NCI-H345 treated with DMSO at 0.1 percent for 48 hours (cell line): ENCODE measurements around the gene KLHL26.

Experiments used
- DNase-seq: peaks from one replicate; lab custom pipeline; 2025; ENCODE audit not compliant: unreplicated experiment; lab: John Stamatoyannopoulos, UW

The KLHL26 gene

GRCh38 chr19:18612772-18613588 is 23.8 kb upstream of the KLHL26 start, which contains the start of gene TMEM59L:
TMEM59L (plus strand) TSS chr19:18612870; CDS start chr19:18612959, 89 bp downstream.
- no peak for DNase-seq

DNA sequence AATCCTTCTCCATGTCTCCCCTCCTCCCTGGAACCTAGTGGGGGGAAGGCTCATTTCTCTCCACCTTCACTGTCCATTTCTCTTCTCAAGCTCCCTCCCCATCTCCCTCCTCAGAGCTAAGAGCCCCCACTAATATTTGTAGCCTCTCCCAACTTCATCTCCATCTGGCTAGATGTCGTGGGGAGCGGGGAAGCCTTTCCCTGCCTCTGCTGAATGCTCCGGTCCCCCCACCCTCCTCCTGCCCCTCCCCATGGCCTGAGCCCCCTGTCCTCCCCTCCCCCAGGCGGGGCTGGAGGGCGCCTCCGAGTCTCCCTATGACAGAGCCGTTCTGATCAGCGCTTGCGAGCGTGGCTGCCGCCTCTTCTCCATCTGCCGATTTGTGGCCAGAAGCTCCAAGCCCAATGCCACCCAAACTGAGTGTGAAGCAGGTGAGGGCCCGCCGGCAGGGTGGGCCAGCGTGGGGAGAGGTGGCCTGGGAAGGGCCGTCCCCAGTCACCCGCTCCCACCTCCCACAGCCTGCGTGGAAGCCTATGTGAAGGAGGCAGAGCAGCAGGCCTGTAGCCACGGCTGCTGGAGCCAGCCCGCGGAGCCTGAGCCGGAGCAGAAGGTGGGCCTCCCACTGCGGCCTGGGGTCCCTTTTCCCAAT is 23.1 kb upstream of the KLHL26 start:
- DNase-seq, result no peak

DNA sequence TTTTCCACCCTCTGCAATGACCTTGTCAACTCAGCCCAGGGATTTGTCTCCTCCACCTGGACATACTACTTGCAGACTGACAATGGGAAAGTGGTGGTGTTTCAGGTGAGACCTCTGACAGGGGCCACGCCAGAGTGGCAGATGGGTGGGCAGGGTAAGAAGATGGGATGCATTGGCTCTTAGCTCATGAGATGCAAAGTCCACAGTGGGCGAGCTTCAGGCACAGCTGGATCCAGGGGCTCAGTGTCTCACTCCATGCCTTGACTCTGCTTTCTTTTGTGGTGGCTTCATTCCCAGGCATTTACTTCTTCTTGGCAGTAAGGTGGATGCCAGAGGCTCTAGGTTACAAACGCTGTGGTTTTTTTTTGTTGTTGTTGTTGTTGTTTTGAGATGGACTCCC is 20.8 kb upstream of the KLHL26 start:
- DNase-seq, result no peak

DNA sequence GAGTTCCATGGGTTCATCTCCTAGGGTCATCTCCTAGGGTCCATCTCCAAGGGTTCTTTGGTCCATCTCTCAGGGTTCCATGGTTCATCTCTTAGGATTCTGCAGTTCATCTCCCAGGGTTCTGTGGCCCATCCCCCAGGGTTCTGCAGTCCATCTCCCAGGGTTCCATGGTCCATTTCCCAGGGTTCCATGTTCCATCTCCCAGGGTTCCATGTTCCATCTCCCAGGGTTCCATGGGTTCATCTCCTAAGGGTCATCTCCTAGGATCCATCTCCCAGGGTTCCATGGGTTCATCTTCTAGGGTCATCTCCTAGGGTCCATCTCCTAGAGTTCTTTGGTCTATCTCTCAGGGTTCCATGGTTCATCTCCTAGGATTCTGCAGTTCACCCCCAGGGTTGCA is 19.3 kb upstream of the KLHL26 start:
- no peak for DNase-seq

DNA sequence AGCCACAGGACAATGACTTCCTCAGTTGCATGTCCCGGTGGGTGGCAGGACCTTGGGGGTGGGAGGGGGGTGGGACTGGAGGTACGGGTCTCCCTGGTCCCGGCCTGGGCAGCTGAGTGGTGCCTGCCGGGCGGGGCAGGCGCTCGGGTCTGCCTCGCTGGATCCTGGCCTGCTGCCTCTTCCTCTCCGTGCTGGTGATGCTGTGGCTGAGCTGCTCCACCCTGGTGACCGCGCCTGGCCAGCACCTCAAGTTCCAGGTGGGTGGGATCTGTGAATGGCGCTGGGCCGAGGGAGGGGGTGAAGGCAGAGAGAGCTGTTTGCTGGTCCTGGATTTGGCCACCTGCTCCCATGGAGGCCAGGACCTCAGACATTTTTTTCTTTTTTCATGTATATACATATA is 18.6 kb upstream of the KLHL26 start:
- DNase-seq, result no peak

- DNase-seq, result no peak
Observed at GRCh38 chr19:18620311-18620710, 16.5 kb upstream of the KLHL26 start.

DNA sequence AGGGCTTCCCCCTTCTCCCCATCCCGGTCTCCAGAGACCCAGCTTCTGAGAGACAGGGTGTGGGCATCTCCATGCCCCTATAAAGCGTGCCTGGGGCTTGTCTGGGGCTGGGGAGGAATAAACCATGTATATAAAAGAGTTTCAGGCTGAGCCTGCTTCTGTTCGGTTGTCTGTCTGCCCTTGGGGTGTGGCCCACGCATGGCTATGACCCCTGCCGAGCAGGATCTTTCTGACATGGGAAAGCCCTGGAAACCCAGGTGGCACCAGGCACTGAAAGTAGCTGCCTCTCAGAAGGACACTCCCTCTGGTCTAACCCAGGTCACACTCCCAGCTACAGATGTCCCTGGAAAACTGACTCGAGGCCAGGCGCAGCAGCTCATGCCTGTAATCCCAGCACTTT is 15.9 kb upstream of the KLHL26 start:
- no peak for DNase-seq

GRCh38 chr19:18626906-18627305 is 9.9 kb upstream of the KLHL26 start:
- no peak for DNase-seq

DNA sequence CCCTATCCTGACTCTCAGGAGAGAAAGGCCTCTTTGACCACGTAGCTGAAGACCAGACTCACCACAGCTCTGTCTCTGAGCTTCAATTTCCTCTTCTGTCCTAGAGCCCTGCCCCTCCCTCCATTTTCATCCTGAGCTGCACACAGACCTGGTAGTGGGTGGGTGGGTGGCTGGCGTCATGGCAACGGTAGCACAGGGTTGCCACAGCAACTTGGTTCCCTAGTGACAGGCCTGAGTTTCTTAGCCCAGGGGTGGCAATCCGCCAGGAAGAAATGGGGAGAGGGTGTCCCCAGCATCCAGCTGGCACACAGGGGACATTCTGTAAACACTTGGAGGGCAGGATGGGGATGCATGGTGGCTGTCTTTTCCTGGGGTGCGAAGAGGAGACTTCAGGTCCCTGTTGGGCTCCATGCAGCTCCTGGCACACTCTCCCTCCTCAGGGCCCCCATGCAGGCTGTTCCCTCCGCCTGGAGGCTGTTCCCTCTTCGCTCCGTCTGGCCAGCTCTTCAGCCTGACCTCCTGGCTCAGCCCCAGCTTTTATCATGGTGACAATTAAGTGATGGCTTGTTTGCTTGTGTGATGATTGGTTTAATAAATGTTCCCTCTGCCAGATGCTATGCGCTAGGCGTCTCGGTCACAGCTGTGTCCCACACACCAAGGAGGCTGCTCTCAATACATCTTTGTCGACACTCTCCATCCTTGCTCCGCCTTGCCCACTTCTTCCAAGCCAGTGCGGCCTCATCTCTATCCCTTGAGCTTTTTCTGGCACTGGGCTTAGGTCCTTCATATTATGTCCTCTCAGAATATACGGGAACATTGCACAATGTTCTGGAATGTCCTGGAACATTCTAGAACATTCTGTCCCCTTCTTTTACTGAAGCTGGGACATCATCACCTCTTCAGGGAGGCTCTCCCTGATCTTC is 7.4 kb upstream of the KLHL26 start:
- DNase-seq, result no peak

DNA sequence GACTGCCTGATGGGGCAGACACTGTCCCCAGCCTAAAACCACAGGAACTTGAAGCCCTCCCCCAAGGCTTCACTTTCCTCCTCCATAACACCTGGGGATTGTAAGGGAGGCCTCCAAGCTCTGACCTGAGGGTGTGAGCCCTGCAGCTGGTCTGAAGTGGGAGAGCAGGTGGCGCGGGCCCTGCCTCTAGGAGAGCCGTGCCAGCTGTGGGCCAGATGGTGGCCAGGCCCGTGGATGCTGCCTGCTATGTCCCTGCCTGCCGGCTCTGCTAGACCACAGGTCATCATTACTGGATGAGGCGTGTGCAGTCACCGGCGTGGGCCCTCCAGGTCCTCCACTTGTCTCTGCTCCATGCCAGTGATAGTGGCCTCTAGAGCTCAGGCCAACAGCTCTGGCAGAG is 3.5 kb upstream of the KLHL26 start:
- DNase-seq, result no peak

DNA sequence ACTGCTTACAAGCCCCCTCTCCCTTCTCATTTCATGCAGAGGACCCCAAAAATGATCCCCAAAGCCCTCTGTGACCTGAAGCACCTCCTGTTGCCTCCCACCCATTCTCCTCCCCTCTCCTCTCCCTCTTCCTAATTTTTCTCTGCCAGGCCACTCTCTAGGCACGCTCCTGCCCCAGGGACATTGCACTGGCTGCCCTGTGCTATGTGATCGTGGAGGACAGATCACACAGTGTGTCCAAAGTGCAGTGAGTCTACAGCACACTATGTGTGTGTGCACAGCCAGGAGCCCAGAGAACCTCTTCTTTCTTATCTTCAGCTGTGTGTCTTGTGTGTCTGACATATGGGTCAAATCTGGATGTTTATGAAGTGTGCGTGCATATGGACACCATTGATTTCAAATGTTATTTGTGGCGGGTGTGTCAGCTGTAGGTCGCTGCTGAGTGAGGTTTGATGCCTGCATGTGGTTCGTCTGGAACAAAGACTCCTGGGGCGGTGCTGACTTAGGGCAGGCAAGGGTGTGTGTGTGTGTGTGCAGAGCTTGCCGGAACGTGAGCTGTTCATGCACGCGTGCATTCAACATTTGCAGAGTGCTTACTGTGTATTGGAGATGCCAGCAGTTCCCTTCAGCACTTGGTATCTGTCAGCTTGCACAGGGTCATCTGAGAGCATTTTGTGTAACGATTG is 2.1 kb upstream of the KLHL26 start:
- DNase-seq, result no peak

GRCh38 chr19:18635831-18636182 is 1.0 kb upstream of the KLHL26 start:
- DNase-seq, result no peak

DNA sequence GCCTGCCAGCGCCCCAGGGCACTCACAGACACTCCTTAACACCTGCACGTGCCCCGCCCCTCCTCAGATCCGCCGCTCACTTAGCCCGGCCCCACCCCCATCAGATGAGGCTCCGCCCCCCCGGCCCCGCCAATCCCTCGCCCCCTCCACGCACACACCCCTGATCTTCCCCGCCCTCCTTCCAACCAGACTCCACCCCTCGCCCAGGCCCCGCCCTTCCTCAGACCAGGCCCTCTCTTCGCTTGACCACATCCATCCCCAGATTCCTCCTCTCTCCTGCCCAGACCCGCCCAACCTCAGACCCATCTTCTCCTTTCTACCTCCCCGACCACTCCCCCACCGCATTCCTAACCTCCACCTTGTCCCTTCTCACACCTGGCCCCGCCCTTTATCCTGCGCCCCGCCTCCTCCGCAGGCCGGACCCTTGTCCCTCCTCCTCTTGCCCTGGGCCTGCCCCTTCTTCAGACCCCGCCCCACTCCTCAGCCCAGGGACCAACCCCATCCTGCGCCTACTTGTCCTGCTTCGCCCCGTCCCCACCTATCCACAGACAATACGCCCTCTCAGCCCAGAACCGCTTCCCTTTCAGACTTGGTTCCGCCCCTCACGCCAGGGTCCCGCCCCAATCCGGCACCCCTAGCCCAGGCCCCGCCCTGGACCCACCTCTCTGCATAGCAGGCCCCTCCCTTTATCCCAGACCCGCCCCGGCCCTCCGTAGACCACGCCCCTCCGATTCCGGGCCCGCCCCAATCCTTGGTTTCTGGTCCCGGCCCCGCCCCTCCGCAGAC is 452 bp upstream of the KLHL26 start:
- DNase-seq, result peak; percentile 75

DNA sequence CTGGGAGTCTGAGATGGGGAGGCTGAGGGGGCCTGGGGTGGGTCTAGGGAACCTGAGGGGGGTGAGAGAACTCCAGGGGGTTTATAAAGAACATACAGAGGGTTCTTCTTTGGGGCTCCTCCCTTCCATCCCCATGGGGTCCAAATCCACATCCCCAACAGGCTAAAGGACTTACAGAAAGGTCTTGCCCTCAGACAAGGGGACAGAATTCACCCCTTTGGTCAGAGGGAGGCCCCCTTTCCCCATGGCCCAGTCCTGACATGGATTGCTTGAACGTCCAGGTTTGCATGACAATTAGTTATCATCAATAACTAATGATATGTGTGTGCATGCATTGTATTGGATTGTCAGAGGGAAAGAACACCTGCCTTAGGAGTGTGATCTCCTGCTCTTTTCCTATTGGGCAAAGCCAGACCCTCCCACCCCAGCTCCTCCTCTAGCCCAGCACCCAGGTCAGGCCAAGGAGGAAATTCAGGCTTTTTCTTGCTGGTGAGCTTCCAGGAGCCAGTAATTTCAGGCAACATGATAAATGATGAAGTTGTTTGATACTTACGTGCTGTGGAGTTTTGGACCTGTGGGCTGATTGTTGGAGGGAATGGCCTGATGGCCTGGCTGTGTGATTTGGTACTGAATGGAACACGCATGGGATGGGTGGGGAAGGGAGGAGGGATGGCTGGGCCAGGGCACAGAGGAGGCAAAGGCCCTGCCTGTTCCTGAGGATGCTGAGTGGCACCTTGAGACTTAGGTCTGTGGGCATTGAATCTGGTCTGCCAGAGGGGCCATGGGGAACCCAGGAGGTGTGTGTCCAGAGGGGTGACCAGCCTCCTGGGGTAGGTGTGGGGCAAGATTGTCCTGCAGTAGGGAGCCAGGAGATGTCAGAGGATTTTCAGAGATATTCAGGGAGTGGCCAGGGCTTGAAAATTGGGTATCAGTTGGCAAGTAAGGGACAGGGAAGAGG is 1.1 kb downstream of the KLHL26 start:
- DNase-seq, result no peak

DNA sequence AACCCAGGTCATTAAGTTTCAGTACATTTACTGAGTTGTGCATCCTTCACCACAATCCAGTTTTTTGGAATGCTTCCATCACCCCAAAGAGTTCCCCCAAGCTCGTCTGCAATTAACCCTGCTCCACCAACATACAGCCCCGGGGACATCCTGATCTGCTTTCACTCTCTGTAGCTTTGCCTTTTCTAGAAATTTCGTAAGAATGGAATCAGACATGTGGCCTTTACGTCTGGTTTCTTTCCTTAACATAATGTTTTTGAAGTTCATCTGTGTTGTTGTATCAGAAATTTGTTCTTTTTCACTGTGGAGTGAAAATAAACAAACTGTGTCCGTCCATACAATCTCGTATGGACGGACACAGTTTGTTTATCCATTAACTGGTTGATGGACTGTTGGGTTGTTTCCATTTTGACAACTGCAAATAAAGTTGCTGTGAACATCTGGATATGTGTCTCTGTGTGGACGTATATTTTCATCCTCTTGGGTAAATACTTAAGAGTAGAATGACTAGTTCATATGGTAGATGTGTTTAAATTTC is 2.9 kb downstream of the KLHL26 start:
- DNase-seq, result no peak

GRCh38 chr19:18644196-18645034 is 7.6 kb downstream of the KLHL26 start:
- DNase-seq, result no peak

- no peak for DNase-seq
Observed at GRCh38 chr19:18645035-18645511, 8.2 kb downstream of the KLHL26 start.
